ENCODE results near the gene RIN1. TPM values are rescaled to one million over a fixed set of nuclear protein-coding genes. Genes with fewer than 3 reads are reported as not detected.
"Not testable (repeated sequence)": the region's sequence is repeated elsewhere in the genome, so short reads cannot be mapped to it uniquely, and the experiment has no call there.

Gene RIN1, protein sequence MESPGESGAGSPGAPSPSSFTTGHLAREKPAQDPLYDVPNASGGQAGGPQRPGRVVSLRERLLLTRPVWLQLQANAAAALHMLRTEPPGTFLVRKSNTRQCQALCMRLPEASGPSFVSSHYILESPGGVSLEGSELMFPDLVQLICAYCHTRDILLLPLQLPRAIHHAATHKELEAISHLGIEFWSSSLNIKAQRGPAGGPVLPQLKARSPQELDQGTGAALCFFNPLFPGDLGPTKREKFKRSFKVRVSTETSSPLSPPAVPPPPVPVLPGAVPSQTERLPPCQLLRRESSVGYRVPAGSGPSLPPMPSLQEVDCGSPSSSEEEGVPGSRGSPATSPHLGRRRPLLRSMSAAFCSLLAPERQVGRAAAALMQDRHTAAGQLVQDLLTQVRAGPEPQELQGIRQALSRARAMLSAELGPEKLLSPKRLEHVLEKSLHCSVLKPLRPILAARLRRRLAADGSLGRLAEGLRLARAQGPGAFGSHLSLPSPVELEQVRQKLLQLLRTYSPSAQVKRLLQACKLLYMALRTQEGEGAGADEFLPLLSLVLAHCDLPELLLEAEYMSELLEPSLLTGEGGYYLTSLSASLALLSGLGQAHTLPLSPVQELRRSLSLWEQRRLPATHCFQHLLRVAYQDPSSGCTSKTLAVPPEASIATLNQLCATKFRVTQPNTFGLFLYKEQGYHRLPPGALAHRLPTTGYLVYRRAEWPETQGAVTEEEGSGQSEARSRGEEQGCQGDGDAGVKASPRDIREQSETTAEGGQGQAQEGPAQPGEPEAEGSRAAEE
- 0.56 and 2.6 TPM in 2 replicates for total RNA-seq (ENCODE audit: low replicate concordance)

- no peaks in the 10 kb centered on the region for H3K9me3 Mint-ChIP-seq
- TF ChIP-seq EZH2phosphoT487 (IDR thresholded peaks at IDR 0.05), result no peak
- TF ChIP-seq CTCF (IDR thresholded peaks at IDR 0.05), result peak; percentile 71
Observed at GRCh38 chr11:66336234-66337102, at the start of gene RIN1. Gene RIN1 (minus strand): TSS chr11:66336434. CDS start chr11:66336402, 32 bp downstream.

DNA sequence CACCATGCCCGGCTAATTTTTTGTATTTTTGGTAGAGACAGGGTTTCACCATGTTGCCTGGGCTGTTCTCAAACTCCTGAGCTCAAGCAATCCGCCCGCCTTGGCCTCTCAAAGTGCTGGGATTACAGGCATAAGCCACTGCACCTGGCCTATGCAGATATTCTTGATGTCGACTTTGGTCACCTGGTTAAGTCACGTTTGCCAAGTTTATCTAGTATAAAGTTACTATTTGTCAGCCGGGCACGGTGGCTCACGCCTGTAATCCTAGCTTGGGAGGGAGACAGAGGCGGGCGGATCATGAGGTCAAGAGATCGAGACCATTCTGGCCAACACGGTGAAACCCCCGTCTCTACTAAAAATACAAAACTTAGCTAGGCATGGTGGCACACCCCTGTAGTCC is 48.1 kb upstream of the RIN1 start:
- not testable (repeated sequence) for H3F3A ChIP-seq (ENCODE audit: low read depth); H3K27me3 ChIP-seq; H3K9me3 ChIP-seq (ENCODE audit: low read depth); DNase-seq (ENCODE audit: low spot score); H3K79me2 ChIP-seq (ENCODE audit: low read depth); H3K27ac Mint-ChIP-seq; H3K9ac ChIP-seq; H3K9me3 Mint-ChIP-seq; H3K36me3 Mint-ChIP-seq; H3K4me3 Mint-ChIP-seq; H3K4me1 ChIP-seq; H3K4me3 ChIP-seq; H4K20me1 ChIP-seq (ENCODE audit: low read depth); H3K4me2 ChIP-seq; H3K27ac ChIP-seq; H3K36me3 ChIP-seq; H2AFZ ChIP-seq (replicated peaks)
- Mint-ChIP-seq H3K4me1 (peaks cover 10% of the 10 kb centered on the region), H3K27me3 (ENCODE audit: insufficient read depth, low read depth) (peaks cover 11% of the 10 kb centered on the region)

More at GRCh38 chr11:66336234-66337102, at the start of gene RIN1:
- Histone ChIP-seq H3K4me1 (peaks cover 11% of the 10 kb centered on the region), H3K4me3 (peak within 1 kb of the TSS; percentile 49), H2AFZ (replicated peaks) (no peak within 1 kb of the TSS), H3K79me2 (ENCODE audit: low read depth) (no peaks in the 10 kb centered on the region), H3F3A (ENCODE audit: low read depth) (peaks cover 12% of the 10 kb centered on the region), H3K9ac (peak within 1 kb of the TSS; percentile 39), H3K36me3 (no peaks in the 10 kb centered on the region), H3K27ac (no peak within 1 kb of the TSS), H3K4me2 (peak within 1 kb of the TSS; percentile 85), H3K9me3 (ENCODE audit: low read depth) (no peaks in the 10 kb centered on the region), H3K27me3 (peaks cover 5% of the 10 kb centered on the region), H4K20me1 (ENCODE audit: low read depth) (peaks cover 5% of the 10 kb centered on the region)
- Mint-ChIP-seq H3K4me1 (peaks cover 27% of the 10 kb centered on the region), H3K27ac (peak within 1 kb of the TSS; percentile 91), H3K27me3 (ENCODE audit: insufficient read depth, low read depth) (peaks cover 5% of the 10 kb centered on the region), H3K36me3 (no peaks in the 10 kb centered on the region), H3K4me3 (peak within 1 kb of the TSS; percentile 90)
- peak; percentile 84 for DNase-seq (ENCODE audit: low spot score)

GRCh38 chr11:66380264-66380663 is 44.0 kb upstream of the RIN1 start:
- H3K27ac Mint-ChIP-seq, result not testable (repeated sequence)

DNA sequence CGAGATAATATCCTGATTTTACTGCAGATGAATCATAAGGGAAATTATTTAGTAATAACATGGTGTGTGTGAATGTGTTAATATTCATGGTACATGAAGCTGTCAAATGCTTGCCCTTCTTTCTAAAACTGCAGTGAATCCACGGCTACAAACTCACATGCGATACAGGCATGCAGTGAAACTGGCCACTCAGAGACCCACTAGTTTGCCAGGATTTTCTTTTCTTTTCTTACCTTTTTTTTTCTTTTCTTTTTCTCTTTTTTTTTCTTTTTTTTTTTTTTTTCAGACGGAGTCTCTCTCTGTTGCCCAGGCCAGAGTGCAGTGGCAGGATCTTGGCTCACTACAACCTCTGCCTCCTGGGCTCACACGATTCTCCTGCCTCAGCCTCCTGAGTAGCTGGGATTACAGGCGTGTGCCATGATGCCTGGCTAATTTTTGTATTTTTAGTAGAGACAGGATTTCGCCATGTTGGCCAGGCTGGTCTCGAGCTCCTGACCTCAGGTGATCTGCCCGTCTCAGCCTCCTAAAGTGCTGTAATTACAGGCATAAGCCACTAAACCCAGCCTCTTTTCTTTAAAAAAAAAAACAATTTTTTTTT is 37.6 kb upstream of the RIN1 start:
- not testable (repeated sequence) for H3K27ac Mint-ChIP-seq; H3K9me3 ChIP-seq (ENCODE audit: low read depth); H3K9me3 Mint-ChIP-seq; H3K27ac ChIP-seq; H2AFZ ChIP-seq (replicated peaks); H3K36me3 Mint-ChIP-seq; DNase-seq (ENCODE audit: low spot score); H3K9ac ChIP-seq; H3K36me3 ChIP-seq; H3K4me3 ChIP-seq; H3K27me3 ChIP-seq; H3K27me3 Mint-ChIP-seq (ENCODE audit: insufficient read depth, low read depth)
- Histone ChIP-seq H3K79me2 (ENCODE audit: low read depth) (peaks cover 22% of the 10 kb centered on the region), H4K20me1 (ENCODE audit: low read depth) (peaks cover 11% of the 10 kb centered on the region), H3K4me1 (peaks cover 15% of the 10 kb centered on the region), H3K4me2 (peak overlapping the region; percentile 24), H3F3A (ENCODE audit: low read depth) (peaks cover 36% of the 10 kb centered on the region)
- Mint-ChIP-seq H3K4me3 (peak overlapping the region; percentile 95), H3K4me1 (peaks cover 24% of the 10 kb centered on the region)

More at GRCh38 chr11:66380264-66380663, 44.0 kb upstream of the RIN1 start:
- not testable (repeated sequence) for H3K9me3 ChIP-seq (ENCODE audit: low read depth); H3K27me3 ChIP-seq; H3K79me2 ChIP-seq (ENCODE audit: low read depth); H4K20me1 ChIP-seq (ENCODE audit: low read depth); H3K36me3 Mint-ChIP-seq; H3K4me3 ChIP-seq; H3K4me1 ChIP-seq; H3K36me3 ChIP-seq; H3K4me1 Mint-ChIP-seq; H3K27me3 Mint-ChIP-seq (ENCODE audit: insufficient read depth, low read depth); H3K4me3 Mint-ChIP-seq; H3K9ac ChIP-seq; H3F3A ChIP-seq (ENCODE audit: low read depth); H3K9me3 Mint-ChIP-seq; H3K27ac ChIP-seq
- Histone ChIP-seq H2AFZ (replicated peaks) (peak overlapping the region; percentile 23), H3K4me2 (peak overlapping the region; percentile 2)
- peak; percentile 6 for TF ChIP-seq CTCF (IDR thresholded peaks at IDR 0.05)
- DNase-seq (ENCODE audit: low spot score), result peak; percentile 31
